Posterior vena cava (tissue), 2 donors: Measurements from ENCODE around the gene ATF6B. TPM values are rescaled to one million over a fixed set of nuclear protein-coding genes. Genes with fewer than 3 reads are reported as not detected.

Source experiments
- DNase-seq: peaks from one replicate; pipeline ENCODE4 v3.0.0-alpha.2; 2020; ENCODE audit warnings: low spot score
- intact Hi-C, 2 donors: fragments of 100-400 bp; cut with DNase I; formaldehyde crosslinking; loops; one replicate each; pipeline versions ENCODE4 v1.14.1 to v1.14.2; 2022 to 2023
- total RNA-seq, 2 donors: library from RNA; stranded (reverse); fragmentation: NEBNext Ultra II Directional; extraction: Animal tissue kit (Norgen Biotek cat#: 25700); gene quantifications; one replicate each; pipeline ENCODE4 v1.2.1, GENCODE V29; 2021
- donor health status: DM: yes; HTN: yes; CAD: no.
- donor health status: DM: yes; HTN: yes; CAD: no.

The ATF6B gene
- total RNA-seq, 2 donors from 2014 or later, result 39.0 to 63.1 TPM

GRCh38 chr6:32163559-32164258 lies 35.7 kb upstream of the ATF6B start:
- no peak for DNase-seq
- intact Hi-C loops, result no loop called here

GRCh38 chr6:32158052-32158451 lies 30.0 kb upstream of the ATF6B start:
- DNase-seq, result no peak
- intact Hi-C loops, result loop anchor here in 1 of 2 donors (5.0 kb wide), 1 partner anchor 41 kb away; no protein-coding TSS in a partner anchor

DNA sequence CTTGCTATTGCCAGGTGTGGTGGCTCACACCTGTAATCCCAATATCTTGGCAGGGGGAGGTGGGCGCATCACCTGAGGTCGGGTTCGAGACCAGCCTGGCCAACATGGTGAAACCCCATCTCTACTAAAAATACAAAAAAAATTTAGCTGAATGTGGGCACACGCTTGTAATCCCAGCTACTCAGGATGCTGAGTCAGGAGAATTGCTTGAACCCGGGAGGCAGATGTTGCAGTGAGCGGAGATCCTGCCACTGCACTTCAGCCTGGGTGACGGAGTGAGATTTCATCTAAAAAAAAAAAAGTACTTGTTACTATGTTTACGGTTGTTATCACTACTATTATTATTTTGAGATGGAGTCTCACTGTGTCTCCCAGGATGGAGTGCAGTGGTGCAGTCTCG lies 28.8 kb upstream of the ATF6B start:
- DNase-seq, result peak; percentile 54
- intact Hi-C loops, result loop anchor here in 1 of 2 donors (5.0 kb wide), 1 partner anchor 40 kb away; no protein-coding TSS in a partner anchor

GRCh38 chr6:32154514-32155161 lies 26.6 kb upstream of the ATF6B start:
- intact Hi-C loops, result loop anchor here in 1 of 2 donors (5.0 kb wide), 1 partner anchor 37 kb away; no protein-coding TSS in a partner anchor
- peak; percentile 83 for DNase-seq

DNA sequence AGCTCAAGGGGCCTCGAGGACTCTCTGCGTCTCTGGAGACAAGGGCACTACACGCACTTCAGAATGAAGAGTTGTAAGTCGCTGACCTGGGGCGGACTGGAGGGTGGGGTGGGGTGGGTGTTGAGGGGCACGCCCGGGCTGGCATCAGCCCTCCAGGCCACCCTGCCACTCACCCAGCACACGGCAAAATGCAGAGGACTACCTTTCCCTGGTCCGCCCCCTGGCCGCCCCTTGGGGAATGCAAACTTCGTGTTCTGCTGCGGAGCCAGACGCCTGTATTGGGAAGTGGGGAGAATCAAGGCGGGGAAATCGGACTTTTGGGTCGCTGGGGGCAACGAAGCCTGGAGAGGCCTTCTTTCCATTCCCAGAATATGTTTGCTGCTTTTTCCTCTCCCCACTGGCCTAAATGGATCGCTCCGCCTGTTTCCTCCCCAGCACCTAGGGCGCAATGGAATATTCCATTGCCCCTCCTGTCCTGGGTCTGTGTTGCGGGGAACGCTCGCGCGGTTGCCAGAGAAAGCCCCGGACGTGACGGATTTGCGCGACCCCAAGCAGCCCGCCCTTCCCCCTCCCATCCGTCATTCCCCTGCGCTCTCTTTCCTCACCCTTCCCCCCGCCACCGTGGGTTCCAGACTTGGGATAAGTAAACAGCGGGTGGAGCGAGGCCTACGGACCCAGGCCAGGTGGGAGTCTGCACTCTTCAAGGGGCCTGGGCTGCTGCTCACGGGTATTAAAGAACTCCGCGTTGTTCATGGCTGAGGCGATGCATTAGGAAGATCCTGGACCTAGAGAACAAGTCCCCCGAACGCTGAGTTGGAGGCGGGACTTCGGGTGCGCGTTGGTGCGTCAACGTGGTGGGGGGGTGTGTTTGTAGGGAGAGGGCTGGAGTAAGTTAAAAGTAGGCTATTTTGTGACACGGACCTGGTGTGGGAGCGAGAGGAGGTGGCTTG lies 25.8 kb upstream of the ATF6B start, which contains the start of gene PPT2:
TSS of gene PPT2 (plus strand) at position 578 of the 950 bp plus-strand sequence. CDS start 454 bp downstream, outside the sequence.
- intact Hi-C loops, result no loop called here

GRCh38 chr6:32152769-32153563 lies 24.9 kb upstream of the ATF6B start:
- no peak for DNase-seq
- intact Hi-C loops, result no loop called here

More for the DNA sequence above, 25.8 kb upstream of the ATF6B start, which contains the start of gene PPT2:
- peak; percentile 96 for DNase-seq

DNA sequence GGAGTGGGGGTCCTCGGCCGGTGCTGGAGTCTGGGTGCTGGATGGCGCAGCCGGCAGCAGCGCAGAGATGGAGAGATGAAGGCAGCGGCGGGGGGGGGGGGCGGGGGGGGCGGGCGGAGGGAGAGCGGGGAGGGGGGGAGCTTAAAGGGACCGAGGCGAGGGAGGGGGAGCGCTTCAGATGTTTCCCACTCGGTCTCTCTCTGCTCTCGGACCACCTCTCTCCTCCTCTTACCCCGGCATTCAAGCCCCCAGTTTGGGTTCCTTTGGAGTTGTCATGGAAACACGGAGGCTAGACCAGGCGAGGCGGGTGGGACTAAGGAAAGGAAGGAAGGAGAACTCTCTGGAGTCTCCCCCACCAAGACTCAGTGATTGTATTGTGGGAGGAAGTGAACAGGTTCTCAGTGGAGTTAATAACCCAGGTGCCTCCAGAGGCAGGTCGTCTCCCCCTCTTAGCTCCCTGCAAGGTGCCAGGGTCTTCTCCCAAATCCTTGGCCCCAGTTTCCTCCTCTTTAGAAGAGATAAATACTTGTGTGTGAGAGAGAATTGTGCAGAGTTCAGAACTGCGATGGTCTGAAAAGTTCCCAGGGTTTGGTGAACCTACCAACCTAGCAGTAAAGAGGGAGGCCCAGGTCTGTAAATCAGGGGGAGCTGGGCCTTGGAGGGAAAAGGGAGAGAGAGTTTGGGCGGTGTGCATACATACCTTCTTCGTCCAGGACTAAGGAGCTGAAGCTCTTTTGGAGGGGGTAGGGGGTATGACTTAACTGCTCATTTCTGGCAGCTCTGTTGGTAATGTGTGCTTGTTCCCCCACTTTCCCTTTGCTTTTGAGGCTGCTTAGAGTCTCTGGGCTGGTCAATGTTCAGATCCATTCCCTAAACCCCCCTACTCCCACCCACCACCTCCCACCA lies 24.1 kb upstream of the ATF6B start, which contains the start of gene PRRT1:
TSS of gene PRRT1 (minus strand) at position 77 of the 906 bp plus-strand sequence. CDS start 112 bp downstream, outside the sequence.
- DNase-seq, result no peak
- intact Hi-C loops, result no loop called here

DNA sequence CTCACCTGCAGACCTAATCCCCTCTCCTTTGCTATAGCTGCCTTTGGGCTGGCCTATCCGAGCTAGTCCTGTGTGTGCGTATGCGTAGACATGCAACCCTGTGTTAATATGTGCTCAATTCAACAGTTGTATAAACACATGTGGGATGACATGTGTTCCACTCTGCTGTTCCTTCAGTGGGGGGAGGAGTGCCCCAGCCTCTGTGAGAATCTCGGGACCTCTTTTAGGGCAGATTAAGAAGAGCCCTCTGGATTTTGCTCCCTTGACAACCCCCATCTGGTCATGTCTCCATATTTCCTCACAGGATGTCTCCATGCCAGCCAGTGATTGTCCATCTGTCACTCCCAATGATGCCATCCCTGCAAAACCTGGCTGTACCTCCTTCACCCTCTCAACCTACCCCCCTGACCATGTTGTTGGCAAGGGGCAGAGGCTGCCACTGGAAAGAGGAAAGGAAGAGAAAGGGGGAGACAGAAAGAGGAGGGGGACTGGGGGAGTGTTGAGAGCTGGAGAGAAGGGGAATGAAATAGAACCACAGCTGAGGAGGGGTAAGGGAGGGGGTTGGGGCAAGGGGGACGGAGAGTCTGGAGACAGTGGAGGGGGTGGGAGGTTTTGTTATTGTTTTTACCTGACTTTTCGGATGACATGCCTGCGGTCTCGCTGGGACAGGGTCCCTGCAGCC lies 23.3 kb upstream of the ATF6B start:
- intact Hi-C loops, result no loop called here
- DNase-seq, result peak; percentile 40

GRCh38 chr6:32149932-32150870 lies 22.2 kb upstream of the ATF6B start:
- peak; percentile 71 for DNase-seq
- intact Hi-C loops, result no loop called here

GRCh38 chr6:32149092-32149755 lies 21.2 kb upstream of the ATF6B start:
- DNase-seq, result no peak
- intact Hi-C loops, result no loop called here

GRCh38 chr6:32148289-32149091 lies 20.4 kb upstream of the ATF6B start:
- intact Hi-C loops, result no loop called here
- peak; percentile 90 for DNase-seq

- DNase-seq, result no peak
- intact Hi-C loops, result no loop called here
Observed at GRCh38 chr6:32147401-32148132, 19.5 kb upstream of the ATF6B start.

- intact Hi-C loops, result no loop called here
- no peak for DNase-seq
Observed at GRCh38 chr6:32146687-32147086, 18.6 kb upstream of the ATF6B start.

- intact Hi-C loops, result no loop called here
Observed at GRCh38 chr6:32146287-32146686, 18.2 kb upstream of the ATF6B start.

More at GRCh38 chr6:32146287-32146686, 18.2 kb upstream of the ATF6B start:
- no peak for DNase-seq
